G401 (cell line): Measurements from ENCODE around the gene HEMK1. TPM values are rescaled to one million over a fixed set of nuclear protein-coding genes. Genes with fewer than 3 reads are reported as not detected.
A peak's percentile ranks its signal among the peaks of the same experiment; 100 is the strongest.

Experiments used
- DNase-seq: peaks from one replicate; pipeline ENCODE4 v3.0.0-alpha.2; 2015; ENCODE audit warnings: low spot score
- in situ Hi-C: cut with HindIII; loops from 2 replicates; pipeline ENCODE4 v1.10.0; 2016; ENCODE audit warnings: low sequenced_read_pairs, mixed read lengths
- total RNA-seq: library from RNA; depleted of rRNA; stranded (reverse); fragments of >200 nt; shearing (Covaris generic); gene quantifications from 2 replicates; pipeline ENCODE4 v1.2.3, GENCODE V29; 2014

Gene HEMK1
- total RNA-seq, 1 experiment from 2014 or later = 3.4 TPM

GRCh38 chr3:50588759-50589433 lies 19.6 kb downstream of the HEMK1 start:
- DNase-seq = no peak
- in situ Hi-C loops = no loop called here

- DNase-seq = no peak
- in situ Hi-C loops = no loop called here
Observed at GRCh38 chr3:50591196-50591741, 21.9 kb downstream of the HEMK1 start.

DNA sequence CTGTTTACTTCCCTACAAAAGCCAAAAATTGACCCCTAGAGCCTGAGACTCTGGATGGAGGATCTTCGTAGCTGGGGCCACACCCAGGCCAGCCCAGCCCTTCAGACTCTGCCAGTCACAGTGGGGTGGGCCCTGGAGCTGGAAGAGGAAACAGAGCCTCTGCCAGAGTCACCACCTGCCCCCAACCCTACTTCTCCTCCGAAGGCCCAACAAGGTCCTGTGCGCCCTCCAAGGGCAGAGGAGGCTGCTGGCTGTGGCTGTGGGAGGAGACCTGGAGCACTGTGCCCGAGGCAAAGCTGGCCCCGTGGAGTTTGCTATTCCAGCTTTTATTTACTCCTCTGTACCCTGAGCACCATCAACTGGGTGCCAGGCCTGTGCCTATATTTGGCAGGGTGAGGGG lies 23.2 kb downstream of the HEMK1 start:
- in situ Hi-C loops = no loop called here
- no peak for DNase-seq

- in situ Hi-C loops = no loop called here
- DNase-seq = no peak
Observed at GRCh38 chr3:50594253-50594785, 25.0 kb downstream of the HEMK1 start.

- in situ Hi-C loops = no loop called here
- no peak for DNase-seq
Observed at GRCh38 chr3:50599115-50599715, 29.9 kb downstream of the HEMK1 start.

DNA sequence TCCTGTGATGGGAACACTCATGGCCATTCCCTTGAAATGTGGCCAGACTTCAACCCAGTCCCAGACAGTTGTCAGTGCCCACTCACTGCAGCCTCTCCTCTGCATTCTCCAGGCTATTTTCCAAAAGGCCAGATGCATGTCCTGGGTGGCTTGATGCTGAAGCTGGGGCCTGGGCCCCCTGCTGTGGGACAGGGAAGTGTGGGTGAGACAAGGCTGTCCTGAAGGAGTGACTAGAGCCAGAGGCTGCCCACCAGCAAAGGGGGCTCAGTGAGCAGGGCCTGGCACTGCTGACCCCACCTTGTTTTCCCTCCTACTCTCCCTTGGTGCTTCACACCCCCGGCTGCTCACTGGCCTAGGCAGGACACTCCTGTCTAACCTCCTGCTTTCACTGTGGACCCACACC lies 30.4 kb downstream of the HEMK1 start:
- DNase-seq = no peak
- in situ Hi-C loops = loop anchor here (25.0 kb wide), 1 partner anchor 788 kb away; the partner anchor contains the start of genes MANF and RBM15B

- in situ Hi-C loops = loop anchor here (25.0 kb wide), 1 partner anchor 787 kb away; the partner anchor contains the start of genes MANF and RBM15B
- no peak for DNase-seq
Observed at GRCh38 chr3:50600141-50600753, 30.9 kb downstream of the HEMK1 start.

GRCh38 chr3:50600841-50601591 lies 31.7 kb downstream of the HEMK1 start:
- in situ Hi-C loops = loop anchor here (25.0 kb wide), 1 partner anchor 786 kb away; the partner anchor contains the start of genes MANF and RBM15B
- DNase-seq = peak; percentile 93

- in situ Hi-C loops = loop anchor here (25.0 kb wide), 1 partner anchor 785 kb away; the partner anchor contains the start of genes MANF and RBM15B
- no peak for DNase-seq
Observed at GRCh38 chr3:50602595-50603191, 33.4 kb downstream of the HEMK1 start.

DNA sequence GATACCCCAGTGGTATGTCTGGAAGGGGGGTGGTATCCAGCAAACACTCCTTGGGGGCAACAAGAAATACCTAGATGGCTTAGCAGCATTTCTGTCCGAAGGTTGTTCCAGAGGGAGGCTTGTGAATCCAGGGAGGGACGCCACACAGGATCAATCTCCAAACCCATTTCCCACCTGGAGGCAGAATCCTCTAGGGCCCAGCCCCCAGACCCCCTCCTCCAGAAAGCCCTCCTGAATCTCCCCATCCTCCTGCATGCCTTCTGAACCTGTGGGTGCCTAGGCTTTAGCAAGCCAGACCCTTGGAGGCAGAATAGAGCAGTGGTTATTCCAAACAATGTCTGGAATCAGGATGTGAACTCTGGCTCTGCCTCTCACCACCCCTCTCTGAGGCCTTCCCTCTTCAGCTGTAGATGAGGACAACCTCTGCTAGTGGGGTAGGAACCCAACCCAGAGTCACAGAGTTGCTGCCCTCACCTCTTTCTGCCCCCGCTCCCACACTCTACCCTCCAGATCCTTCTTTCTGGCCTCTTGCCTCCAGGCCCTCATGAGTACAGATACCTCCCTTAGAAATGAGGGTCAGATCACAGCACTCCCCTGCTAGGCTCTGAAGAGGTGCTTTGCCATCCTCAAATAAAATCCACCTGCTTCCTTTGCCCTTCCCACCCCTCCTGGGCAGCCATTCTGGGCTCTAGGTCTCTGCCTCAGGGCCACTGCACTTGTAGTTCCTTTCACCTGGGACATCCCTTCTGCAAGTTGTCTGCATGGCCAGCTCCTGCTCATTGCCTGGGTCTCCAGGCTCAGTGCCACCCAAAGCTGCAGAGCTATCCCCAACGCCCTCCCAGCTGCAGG lies 34.2 kb downstream of the HEMK1 start:
- in situ Hi-C loops = loop anchor here (25.0 kb wide), 1 partner anchor 784 kb away; the partner anchor contains the start of genes MANF and RBM15B
- DNase-seq = no peak

- in situ Hi-C loops = loop anchor here (25.0 kb wide), 1 partner anchor 783 kb away; the partner anchor contains the start of genes MANF and RBM15B
- DNase-seq = no peak
Observed at GRCh38 chr3:50604110-50604621, 34.8 kb downstream of the HEMK1 start.

- peak; percentile 96 for DNase-seq
- in situ Hi-C loops = loop anchor here (25.0 kb wide), 1 partner anchor 782 kb away; the partner anchor contains the start of genes MANF and RBM15B
Observed at GRCh38 chr3:50604628-50605588, 35.6 kb downstream of the HEMK1 start.

DNA sequence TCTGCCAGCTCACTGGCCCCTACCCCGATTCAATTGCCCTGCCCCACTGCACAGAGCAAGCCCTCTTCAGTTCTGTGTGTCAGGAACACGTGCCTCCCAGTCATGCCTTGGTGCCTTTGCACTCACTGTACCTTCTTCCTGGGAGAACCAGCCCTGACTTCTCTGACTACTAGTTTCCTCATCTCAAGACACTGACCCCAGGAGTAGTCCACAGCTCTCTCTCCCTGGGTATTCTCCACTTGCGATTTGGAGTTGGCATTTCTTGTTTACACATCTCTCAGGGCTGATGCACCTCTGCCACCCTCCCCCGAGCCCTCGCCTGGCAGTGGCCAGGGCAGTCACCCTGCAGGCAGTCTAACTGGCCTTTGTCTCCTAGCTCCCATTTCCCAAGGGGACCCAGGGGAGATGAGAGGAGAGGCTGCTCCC lies 36.6 kb downstream of the HEMK1 start:
- in situ Hi-C loops = loop anchor here (25.0 kb wide), 1 partner anchor 781 kb away; the partner anchor contains the start of genes MANF and RBM15B
- no peak for DNase-seq

DNA sequence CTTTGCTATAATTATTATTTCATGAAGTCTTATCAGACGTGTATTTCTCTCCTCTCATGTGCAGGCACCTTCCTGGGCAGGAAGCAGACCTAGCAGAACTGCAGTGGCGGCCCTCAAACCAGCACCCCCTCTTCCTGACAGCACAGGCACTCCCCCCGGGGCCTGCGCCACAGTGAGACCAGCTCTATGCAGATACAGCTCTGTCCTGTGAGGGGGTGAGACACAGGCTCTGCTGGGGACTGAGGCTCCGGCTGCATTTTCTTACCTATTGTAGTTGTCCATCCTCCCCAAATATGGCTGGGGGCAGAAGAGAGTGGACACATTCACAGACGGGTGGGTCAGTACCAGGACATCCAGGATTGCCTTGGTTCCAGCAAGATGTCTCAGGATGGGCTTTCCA lies 37.3 kb downstream of the HEMK1 start:
- in situ Hi-C loops = loop anchor here (25.0 kb wide), 1 partner anchor 781 kb away; the partner anchor contains the start of genes MANF and RBM15B
- DNase-seq = no peak

DNA sequence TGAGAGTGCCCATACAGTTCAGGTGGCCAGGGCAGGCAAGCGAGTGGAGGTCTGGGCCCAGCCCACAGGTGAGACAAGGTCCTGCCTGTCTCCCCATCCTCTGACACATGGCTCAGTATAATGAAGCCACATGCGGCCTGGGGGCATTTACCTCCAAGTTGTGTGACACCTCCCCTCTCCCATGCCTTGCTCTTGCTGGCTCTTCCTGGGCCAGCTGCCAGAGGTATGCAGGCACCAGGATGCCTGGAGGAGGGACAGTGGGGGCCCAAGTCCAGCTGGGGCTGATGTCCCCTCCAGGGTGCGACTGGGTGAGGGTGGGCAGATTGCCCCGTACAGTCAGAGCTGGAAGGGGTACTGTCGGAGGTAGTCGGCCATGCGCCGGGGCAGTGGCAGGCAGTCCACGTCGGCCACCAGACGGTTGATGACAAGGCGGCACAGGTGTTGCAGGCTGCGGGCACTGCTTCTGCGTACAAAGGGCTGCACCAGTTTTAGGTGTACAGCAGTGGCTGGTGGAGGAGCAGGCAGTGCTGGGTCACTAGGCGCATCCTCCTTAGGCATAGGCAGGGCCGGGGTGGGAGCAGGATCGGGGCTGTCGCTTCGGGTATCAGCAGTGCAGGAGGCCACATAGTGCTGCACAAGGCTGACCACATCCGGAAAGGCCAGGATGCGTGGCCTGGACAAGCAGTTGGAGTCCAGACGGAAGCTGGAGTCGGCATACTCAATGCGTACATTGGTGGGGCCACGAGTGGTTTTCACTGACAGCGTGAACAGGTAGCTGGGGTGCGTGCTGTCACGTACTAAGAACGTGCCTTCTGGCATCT lies 38.2 kb downstream of the HEMK1 start:
- DNase-seq = no peak
- in situ Hi-C loops = loop anchor here (25.0 kb wide), 1 partner anchor 780 kb away; the partner anchor contains the start of genes MANF and RBM15B
